Body of pancreas (tissue), 4 donors: ENCODE results near the gene WEE1.

ENCODE experiments used
- POLR2A ChIP-seq, 3 donors: fragments of 450-650 bp; IDR thresholded peaks; one replicate each; pipeline ENCODE4 v1.6.1; 2016; ENCODE audit warnings: antibody characterized with exemption in 3 of 3, mild to moderate bottlenecking in 2 of 3
- TF ChIP-seq, protein P1 (sequence below), 7 experiments: fragments of 450-650 bp in 4 of 7; fragments of 200-600 bp in 3 of 7; sonication (generic) in 3 of 7; IDR thresholded peaks; one replicate each; pipeline ENCODE4 v1.5.1; 2016 to 2019; ENCODE audit warnings: antibody characterized with exemption in 7 of 7

- no peak for TF ChIP-seq POLR2A (IDR thresholded peaks at IDR 0.05)
- TF ChIP-seq, protein P1, sequence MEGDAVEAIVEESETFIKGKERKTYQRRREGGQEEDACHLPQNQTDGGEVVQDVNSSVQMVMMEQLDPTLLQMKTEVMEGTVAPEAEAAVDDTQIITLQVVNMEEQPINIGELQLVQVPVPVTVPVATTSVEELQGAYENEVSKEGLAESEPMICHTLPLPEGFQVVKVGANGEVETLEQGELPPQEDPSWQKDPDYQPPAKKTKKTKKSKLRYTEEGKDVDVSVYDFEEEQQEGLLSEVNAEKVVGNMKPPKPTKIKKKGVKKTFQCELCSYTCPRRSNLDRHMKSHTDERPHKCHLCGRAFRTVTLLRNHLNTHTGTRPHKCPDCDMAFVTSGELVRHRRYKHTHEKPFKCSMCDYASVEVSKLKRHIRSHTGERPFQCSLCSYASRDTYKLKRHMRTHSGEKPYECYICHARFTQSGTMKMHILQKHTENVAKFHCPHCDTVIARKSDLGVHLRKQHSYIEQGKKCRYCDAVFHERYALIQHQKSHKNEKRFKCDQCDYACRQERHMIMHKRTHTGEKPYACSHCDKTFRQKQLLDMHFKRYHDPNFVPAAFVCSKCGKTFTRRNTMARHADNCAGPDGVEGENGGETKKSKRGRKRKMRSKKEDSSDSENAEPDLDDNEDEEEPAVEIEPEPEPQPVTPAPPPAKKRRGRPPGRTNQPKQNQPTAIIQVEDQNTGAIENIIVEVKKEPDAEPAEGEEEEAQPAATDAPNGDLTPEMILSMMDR (IDR thresholded peaks at IDR 0.05): no peak
Observed at GRCh38 chr11:9581556-9582161, 8.2 kb downstream of the WEE1 start.
